ENCODE measurements around the gene KDM4F.

GRCh38 chr11:95033051-95033450 is 16.2 kb upstream of the KDM4F start:
- no peak for TF ChIP-seq CTCF (IDR thresholded peaks at IDR 0.05)
- TF ChIP-seq POLR2A (IDR thresholded peaks at IDR 0.05) = no peak
